ENCODE measurements around the gene PGLYRP2.
A peak's percentile ranks its signal among the peaks of the same experiment; 100 is the strongest.

PGLYRP2 gene

DNA sequence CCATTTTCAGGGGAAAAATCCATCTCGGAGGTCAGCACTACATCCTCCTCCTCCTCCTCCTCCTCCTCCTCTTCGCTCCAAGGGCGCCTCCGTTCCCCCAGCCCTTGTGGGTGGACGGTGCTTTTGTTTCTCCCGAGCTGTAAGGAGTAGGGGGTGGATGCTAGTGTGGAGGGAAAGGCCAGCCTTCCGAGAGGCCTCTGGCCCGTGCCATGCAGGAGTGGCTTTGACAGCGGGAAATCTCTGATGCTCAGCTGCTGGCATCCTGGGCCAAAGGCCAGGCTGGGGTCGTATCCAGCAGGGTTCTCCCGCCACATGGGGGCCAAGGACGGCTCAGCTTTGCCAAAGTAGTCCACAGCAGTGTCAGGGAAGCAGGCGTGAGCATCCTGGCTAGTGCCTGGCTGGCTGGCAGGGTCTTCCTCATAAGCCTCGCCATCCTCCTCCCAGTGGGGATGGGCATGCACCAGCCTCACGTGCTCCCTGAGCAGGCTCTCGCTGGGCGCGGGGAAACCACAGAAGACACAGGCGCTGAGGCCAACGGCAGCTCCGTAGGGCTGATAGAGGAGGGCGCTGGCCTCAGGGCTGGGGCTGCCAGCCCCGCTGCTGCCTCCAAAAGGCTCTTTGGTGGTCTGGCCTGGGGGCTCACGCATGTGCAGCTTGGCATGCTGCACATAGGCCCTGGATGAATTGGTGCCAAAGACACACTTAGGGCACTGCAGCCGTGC is 40.1 kb downstream of the PGLYRP2 start:
- no peak for DNase-seq (ENCODE audit: low spot score)

DNA sequence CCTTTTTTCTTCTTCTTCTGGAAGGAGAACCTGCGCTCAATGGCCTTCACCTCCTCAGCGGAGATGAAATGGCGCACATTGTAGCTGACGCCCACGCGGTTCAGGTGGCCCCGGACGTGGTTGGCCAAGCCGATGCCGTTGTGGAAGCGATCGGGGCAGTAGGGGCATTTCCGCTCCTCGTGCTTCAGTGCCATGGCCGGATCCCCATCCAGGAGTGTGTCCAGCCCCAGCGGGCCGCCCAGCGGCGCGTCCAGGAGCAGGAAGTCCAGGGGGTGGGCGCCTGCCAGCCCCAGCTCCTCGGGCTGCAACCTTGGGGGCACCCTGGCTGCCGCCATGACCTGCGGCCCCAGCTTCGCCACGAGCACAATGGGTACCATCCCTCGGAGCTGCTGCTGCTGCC is 40.7 kb downstream of the PGLYRP2 start:
- no peak for DNase-seq (ENCODE audit: low spot score)

DNA sequence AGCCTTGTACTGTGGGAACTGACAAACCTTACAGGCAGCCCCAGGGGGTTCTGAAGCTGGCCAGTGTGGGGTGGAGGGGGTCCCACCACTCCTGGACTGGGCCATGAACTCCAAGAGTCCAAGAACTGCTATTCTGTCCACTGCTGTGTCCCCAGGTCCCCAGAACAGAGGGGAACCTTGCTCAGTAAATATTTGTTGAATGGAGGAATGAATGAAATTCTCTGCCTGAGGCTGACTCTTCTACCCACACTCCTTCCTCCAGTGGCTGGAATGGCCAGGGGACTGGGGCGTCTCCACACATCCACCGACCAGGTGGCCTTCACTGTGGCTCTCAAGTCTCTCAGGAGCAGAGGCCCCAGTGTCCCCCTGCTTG is 41.2 kb downstream of the PGLYRP2 start:
- no peak for DNase-seq (ENCODE audit: low spot score)

DNA sequence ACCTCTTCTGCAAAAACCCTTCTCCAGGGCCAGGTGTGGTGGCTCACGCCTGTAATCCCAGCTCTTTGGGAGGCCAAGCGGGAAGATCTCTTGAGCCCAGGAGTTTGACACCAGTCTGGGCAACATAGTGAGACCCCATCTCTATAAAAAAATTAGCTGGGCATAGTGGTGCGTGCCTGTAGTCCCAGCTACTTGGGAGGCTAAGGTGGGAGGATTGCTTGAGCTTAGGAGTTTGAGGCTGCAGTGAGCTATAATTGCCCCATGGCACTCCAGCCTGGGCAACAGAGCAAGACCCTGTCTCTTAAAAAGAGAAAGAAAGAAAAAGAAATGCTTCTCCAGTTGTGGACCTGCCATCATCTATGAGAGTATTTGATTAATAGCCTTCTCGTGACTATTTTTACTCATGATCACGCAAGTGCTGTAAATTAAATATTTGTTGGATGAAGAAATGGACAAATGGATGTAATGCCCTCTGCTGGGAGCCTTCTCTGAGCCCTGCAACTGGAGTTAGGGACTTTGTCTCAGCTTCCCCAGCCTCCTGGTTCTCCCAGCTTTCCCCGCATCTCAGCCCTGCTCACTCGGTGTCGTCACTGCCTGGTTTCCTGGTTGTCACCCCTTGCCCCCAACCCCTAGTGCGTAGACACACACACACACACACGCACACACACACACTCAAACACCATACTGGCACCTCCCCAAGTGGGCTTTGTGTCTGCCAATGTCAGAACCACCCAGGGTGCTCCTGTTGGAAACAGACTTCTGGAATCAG is 41.8 kb downstream of the PGLYRP2 start:
- DNase-seq (ENCODE audit: low spot score): peak; percentile 70

DNA sequence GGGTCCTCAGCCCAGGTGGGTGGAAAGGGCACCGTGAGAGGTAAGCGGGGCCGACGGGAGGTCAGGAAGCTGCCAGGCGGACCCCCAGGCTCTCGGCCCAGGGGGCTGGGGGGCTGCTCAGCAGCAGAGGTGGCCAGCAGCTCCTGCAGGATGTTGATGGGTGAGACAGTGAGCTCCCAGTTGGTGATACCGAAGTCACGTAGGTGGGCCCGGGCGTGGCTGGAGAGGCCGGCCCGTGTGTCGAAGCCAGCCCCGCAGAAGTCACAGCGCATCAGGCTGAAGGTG is 42.5 kb downstream of the PGLYRP2 start:
- no peak for DNase-seq (ENCODE audit: low spot score)

DNA sequence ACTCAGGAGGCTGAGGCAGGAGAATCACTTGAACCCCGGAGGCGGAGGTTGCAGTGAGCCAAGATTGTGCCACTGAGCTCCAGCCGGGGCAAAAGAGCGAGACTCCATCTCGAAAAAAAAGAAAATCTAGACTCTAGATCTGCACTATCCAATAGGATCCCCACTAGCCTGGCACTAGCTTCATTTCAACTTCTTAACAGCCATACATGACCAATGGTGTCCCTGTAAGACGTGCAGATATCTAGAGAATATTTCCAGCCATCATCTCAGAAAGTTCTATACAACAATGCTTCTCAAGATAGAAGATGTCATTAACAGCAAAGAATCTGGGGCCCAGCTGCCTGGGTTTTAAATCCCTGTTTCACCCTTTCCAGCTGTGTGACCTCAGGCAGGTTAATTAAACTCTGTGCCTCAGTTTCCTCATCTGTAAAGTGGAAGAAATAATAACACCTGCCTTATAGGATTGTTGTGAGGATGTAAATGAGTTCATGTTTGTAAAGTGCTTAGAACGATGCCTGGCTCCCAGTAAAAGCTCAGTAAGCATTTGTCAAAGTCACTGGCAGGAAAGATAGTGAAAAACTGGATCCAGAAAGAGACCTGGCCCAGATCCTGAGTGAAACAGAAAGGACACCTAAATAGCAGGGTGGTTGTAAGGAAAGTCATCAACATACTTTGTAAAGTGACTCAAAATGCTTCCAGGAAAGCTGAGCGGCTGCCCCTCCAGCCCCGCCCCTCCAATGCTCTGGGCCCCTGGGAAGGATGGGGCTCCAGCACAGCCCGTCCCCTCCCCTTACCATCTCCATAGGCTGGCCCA is 43.1 kb downstream of the PGLYRP2 start:
- peak; percentile 29 for DNase-seq (ENCODE audit: low spot score)

DNA sequence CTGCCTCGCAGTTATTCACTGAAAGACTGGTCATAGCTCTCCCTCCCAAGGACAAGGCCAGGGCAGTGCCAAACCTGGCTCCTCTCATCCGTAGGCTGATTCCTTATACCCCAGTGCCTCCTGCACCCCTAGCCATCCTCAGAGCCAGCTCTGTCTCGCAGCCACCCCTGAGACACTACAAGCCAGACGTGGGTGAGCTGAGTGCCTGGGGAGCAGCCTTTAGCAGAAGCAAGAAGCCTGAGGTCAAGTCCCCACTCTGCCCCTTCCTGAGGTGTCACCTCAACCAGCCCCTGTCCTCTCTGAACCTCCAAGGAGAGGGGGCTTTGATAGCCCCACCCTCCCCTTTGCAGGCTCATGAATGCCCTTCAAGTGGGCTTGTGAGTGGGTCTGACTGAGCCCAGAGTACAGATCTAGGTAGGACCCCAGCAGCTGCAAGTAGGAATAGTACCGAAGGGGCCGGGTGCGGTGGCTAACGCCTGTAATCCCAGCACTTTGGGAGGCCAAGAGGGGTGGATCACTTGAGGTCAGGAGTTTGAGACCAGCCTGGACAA is 45.7 kb downstream of the PGLYRP2 start:
- no peak for DNase-seq (ENCODE audit: low spot score)

DNA sequence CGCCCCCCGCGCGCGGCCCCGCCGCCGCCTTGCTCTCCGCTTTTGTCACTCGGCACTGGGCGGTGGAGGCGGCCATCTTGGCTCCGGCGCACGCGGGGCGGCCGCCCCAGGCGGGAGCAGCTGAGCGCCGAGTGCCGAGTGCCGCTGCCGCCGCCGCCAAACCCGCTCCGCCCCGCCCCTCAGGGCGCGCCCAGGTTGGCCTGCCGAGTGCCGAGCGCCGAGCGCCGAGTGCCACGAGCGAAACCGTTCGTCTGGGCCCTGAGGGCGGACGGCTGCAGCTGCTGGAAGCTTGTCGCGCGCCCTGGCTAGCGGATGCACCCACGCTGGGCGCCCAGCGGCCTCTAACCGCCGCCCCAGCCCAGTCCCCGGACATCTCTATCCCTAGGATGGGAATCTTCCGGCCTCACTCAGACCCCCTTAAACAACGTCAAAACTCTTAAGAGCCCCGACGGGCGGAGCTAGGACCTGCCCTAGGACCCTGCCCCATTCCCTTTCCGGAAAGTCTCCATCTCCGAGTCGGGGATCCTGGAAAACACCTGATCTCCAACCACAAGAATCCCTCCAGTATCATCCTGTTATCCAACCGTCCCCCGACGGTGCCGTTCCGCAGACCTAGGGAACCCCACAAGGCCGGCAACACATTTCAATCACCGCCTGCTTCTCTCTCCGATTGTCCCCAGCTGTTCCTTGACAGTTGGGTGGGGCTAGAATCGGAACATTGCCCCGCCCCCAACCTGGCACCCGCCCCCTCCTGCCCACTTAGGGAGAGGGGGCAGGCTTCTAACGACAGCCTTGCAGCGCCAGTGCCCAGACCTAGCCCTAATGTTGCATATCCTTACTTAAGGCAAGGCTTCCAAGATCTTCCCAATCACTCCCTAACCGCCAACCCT is 46.4 kb downstream of the PGLYRP2 start:
- peak; percentile 98 for DNase-seq (ENCODE audit: low spot score)

DNA sequence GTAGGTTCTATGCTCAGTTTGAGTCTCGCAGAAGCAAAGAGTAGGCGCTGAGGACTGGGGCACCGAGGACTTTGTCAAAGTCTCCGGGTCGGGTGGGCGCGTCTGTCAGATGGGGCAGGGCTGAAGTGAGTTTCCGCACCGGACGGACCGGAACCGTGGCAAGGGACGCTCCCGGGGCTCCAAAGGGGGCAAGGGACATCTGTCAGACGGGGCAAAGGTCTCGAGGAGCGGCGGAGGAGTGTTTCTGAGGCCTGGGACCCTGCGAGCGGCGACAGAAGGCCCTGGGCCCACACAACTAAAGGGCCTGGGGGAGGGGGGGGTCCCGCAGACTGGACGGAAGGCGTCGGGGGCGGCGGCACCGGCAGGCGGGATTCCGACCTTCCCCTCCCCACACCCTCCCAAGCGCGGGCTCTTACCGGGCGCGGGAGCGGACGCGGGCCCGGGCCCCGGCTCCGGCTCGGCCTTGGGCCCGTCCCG is 47.2 kb downstream of the PGLYRP2 start:
- DNase-seq (ENCODE audit: low spot score): peak; percentile 46

DNA sequence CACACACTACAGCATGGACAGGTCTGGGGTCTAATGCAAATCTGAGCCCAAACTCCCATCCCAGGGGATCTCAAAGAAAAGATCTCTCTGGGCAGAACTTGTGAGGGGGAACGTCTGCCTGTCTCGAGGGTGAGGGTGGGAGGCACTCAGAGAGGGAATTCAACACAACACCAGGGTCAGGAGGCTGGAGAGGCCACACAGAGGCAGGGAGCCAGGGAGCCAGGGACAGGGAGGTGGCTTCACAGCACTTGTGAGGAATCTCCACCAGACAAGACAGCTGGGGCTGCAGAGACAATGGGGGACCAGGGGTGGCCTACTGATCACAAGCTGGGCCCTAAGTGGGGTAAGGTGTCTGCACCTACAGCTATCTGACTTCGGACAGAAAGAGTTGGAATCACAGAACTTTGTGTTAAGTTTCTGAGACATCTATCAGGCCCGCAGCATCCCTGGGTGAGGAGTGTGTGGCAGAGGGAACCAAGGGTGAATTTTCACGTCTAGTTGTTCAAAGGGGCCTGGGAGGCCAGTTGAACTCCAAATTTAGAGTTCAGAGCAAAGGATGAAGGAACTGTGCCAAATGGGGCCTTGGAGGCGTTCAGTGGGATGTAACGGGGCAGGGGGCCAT is 47.8 kb downstream of the PGLYRP2 start:
- DNase-seq (ENCODE audit: low spot score): no peak

DNA sequence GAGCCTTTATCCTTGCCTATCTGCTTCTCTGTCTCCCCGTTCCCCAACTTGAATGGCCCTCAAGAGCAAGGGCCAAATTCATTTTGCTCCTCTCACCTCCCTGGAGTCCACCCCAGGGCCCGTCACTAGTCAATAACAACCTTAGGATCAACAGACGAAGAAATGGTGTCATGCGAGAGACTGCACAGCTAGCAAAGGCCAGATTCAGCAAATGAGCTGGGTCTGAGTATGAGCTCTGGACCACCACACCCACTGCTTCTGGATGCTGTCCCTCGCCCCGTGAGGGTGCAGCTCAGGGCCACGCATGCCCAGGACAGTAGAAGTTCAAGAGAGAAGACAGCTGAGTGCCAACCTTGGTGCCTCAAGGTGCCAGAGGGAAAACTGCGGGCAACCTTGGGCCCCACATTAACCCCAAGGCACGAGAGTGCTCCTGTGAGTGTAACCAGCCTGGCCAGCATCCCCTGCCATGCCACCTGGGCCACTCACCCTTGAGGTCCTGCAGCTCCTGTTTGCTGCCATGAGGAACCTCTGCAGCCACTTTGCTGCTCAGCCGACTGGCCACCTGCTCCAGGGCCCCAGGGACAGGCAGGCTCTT is 48.7 kb downstream of the PGLYRP2 start:
- no peak for DNase-seq (ENCODE audit: low spot score)

DNA sequence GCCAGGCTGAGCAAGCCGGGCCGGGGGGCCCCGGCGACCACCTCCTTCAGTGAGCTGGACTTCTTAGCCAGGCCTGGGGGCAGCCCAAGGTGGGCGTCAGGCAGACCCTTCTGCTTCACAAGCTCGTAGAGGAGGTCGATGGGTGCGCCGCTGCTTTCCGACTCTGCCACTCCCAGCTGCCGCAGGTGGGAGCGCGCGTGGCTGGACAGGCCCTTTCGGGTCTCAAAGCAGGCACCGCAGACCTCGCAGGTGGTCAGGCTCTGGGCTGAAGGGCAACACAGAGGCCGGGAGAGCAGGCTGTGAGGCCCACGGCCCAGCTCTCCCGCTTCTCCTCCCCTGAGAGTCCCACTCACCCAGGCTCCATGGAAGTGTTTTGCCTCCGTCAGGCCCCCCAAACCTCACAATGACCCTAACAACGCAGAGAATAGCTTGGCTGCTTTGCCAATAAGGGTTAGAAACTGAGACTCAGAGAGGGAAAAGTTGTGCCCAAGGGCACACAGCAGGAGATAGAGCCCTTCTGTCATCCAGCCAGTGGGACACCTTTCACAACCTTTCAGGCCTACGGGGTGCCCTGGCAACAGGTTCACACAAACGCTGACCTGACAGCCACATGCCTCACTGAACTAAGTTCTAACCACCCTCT is 49.4 kb downstream of the PGLYRP2 start:
- DNase-seq (ENCODE audit: low spot score): no peak

DNA sequence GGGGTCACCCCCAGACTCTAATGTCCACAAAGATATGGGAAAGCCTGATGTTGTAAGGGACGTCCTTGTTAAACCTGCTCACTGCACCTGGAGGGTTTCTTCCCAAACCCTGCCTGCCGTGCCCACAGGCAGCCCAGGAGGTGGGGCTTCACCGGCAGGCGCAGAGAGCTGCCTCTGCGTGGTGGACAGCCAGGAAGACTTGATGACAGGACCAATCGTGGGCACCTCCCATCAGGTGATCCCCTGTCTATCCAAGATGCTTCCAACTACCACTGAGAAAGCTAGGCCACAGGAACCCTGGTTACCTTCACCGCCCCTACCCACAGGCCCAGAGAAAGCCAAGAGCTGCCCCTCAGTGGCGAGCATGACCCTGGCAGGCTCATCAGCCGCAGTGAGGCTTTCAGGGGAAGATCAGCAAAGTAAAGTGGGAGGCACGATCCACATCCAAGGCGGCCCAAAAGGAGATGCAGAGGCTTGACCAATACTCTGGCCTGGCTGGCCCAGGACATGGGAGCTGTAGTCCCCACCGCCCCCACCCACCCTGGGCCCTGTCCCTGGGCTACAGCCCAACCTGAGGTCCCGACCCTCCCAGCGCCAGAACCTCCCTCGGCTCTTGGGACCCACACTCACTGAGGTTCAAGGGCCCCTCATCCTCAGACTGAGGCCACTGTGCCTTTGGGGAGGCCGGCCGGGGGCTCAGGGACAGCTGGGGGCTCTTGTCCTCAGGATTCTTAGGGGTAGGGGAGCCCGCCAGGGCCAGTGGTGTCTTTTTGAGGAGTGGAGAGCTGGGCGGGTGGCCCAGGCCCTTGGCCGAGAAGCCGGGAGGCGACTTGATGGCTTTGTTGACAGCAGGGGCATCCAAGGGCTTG is 50.1 kb downstream of the PGLYRP2 start:
- no peak for DNase-seq (ENCODE audit: low spot score)

DNA sequence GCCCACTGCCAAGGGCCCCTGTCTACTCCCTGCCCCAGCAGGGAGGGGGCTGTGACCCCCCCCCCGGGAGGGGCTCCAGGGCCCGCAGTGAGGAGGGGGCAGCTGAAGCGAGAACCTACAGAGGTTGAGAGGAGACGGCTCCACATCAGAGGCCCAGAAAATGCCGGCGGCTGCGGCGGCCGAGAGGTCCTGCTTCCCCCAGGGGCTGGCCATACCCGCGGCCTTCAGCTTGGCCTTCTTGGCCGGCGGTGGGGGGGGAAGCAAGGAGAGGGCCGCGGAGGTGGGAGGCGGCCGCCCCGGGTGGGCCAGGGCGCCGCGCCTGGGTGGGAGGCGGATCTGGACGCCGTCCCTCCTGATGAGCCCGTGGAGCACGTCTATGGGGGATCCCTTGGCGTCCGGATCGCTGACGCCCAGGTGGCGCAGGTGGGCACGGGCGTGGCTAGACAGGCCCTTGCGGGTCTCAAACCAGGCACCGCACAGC is 51.3 kb downstream of the PGLYRP2 start:
- DNase-seq (ENCODE audit: low spot score): no peak

DNA sequence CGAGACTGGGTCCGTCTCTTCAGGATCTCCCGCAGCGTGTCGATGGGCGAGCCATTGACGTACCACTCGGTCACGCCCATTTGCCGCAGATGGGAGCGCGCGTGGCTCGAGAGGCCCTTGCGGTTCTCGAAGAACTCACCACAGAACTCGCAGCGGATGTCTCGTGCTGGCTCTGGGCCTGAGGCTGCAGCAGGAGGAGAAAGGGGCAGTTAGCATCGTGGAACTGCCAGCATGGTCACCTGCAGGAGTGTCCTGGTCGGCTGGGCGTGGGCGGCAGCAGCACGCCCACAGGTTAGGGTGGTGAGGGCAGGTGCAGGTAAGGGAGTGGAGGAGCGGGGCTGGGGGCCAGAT is 52.0 kb downstream of the PGLYRP2 start:
- DNase-seq (ENCODE audit: low spot score): no peak

DNA sequence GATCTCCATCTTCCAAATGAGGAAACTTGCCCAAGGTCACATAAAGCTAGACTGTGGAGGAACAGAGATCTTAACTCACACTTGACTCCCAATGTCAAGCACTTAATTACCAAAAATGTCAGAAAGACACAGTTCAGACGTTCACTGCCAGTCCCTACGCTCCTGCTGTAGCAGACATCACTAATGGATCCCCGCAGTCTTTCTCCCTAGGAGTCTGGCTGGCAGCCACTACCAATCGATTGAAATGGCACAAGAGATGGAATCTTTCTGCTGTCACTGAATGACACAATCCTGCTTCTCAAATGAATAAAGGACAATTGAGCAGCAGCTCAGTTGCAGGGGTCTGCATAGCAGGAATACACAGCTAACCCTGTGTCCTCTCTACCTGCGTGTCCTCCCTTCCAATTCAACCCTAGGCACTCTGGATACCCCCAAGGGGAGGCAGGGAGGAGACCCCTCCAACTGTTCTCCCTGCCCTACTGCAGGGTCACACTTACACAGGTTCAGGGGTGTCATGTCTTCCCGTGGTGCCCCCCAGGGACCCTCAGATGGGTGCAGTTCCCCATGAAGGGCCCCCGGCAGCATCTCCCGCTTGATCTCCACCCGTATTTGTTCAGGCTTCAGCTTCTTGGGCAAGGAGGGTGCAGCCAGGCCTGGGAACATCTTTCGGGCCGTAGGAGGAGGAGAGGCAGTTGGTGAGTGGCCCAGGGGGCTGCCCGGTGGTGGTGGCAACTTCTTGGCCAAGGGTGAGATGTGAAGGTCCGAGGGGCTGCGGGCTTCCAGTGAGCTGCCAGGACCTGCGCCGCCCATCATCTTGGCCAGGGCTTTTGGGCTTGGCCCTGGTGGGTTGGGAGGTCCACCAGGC is 52.6 kb downstream of the PGLYRP2 start:
- DNase-seq (ENCODE audit: low spot score): no peak

DNA sequence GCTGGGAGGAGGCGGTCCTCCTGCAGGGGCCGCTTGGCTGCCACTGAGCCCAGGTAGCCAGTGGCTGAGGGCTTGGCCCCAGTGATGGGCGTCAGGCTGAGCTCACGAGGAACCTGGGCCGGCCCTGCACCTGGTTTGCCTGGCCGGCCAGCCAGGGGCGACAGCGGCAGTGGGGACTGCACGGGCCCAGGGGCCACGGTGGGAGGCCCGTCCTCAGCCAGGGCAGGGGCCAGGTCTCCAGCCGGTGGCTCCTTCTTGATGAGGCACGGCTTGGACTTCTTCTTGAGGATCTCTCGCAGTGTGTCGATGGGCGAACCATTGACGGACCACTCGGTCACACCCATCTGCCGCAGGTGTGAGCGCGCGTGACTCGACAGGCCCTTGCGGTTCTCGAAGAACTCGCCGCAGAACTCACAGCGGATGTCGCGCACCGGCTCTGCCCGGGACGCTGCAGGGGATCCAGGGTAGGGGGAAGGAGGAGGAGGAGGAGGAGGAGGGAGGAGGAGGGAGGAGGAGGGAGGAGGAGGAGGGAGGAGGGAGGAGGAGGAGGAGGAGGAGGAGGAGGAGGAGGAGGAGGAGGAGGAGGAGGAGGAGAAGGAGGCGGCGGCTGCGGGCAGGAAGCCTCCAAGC is 53.9 kb downstream of the PGLYRP2 start:
- no peak for DNase-seq (ENCODE audit: low spot score)

Measured in GM03348 (cell line).